Measurements from ENCODE around the gene ABO. TPM values are rescaled to one million over a fixed set of nuclear protein-coding genes. Genes with fewer than 3 reads are reported as not detected.
"Not testable (repeated sequence)": the region's sequence is repeated elsewhere in the genome, so short reads cannot be mapped to it uniquely, and the experiment has no call there.

The ABO gene
- total RNA-seq, 1 experiment from 2014 or later: not detected

DNA sequence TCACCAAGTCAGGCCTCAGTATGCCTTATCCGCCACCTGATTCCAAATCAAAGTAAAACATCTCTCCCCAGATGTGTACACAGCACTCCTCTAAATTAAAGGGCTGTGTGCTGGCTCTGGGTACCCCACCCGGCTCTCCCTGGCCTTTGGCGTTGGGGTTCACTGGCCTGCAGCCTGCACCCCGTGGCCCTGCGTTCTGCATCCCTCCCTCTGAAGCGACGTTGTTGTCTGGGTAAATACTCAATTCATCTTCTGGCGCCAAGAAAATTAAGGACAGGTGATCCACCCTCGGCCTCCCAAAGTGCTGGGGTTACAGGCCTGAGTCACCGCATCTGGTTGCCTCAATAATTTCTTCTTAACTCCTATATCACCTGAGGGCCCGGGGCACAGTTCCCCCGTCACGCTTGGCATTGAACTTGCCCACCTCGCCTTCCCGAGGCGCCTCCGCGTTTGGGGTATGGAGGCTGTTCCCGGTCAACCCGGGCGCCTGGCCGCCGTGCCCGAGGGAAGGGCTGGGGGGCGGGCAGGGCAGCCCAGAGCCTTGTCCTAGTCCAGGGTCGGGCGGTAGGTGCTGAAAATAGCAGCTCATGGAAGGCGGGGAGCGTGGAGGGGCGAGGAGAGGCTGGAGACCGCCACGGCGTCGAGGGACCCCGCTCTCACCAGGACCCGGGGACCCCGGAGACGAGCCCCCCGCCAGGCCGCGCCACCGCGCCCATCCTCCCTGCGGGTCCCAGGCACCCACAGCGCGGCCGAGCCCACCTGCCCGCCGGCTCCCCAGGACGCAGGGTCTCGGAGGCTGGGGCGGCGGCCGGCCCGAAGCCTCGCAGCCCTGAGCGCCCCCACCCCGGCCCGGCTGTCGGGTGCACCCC is 531 bp downstream of the ABO start:
- in situ Hi-C loops (cut with HindIII; ENCODE audit: low pct_unique_long_range_greater_than_20kb, low sequenced_read_pairs): no loop called here
- DNase-seq (ENCODE audit: low read depth, low spot score): no peak

DNA sequence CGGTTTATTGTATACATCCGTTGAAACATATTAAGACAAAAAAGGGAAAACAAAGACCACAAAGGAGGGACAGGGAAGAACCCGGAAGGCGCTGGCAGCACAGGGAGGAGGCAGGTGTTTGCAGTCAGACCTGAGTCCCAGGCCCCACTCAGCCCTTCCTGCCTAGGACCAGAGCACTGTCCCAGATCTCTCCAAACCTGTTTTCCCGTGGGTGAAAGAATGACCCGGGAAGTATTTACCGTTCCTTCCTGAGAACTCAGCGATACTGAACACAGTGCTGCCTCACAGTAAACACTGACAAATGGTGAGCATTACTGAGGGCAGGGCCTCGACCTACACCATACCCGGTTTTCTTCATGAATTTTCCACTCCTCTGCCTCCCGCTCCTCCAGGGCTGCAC is 1.2 kb downstream of the ABO start:
- no peak for DNase-seq (ENCODE audit: low read depth, low spot score)
- in situ Hi-C loops (cut with HindIII; ENCODE audit: low pct_unique_long_range_greater_than_20kb, low sequenced_read_pairs): no loop called here

DNA sequence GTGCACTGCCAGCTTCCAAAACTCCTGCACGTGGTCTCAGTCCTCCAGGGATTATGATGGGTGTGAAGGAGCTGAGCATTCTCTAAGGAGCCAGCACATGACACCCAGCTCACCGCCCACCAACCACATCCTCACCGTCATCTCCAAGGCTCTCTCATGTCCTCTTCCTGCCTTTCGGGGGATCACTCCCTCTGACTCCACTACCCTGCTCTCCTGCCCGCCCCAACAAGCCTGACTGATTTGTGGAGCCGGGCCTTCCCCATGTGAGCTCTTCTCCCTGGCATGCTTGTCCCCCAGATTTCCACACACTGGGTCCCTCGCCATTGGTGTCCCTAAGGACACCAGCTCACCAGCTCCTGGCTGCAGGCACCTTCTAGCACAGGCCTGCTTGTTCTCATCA is 1.9 kb downstream of the ABO start:
- in situ Hi-C loops (cut with HindIII; ENCODE audit: low pct_unique_long_range_greater_than_20kb, low sequenced_read_pairs): no loop called here
- no peak for DNase-seq (ENCODE audit: low read depth, low spot score)

DNA sequence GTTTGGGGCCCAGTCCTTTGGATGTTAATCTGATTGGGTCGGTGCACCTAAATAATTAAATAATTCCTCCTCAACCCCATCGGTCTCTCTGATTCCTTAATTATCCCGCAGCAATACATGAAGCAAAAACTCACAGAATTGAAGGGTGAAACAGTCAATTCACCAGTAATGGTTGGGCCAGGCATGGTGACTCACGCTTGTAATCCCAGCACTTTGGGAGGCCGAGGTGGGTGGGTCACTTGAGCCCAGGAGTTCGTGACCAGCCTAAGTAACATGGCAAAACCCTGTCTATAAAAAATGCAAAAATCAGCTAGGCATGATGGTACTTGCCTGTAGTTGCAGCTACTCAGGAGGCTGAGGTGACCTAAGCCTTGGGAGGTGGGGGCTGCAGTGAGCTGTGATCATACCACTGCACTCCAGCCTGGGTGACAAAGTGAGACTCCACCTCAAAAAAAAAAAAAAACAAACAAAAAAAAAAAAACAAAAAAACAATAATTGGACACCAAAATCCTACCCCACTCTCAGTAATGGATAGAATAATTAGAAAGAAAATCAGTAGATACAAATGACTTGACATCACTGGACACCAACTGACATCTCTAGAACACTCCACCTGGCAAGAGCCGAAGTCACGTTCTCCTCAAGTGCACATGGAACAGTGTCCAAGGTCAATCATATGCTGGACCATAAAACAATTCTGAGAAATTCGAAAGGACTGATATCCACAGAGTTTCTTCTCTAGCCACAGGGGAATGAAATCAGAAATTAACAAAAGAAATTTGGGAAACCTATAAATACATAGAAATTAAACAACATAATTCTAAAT is 5.3 kb downstream of the ABO start:
- in situ Hi-C loops (cut with HindIII; ENCODE audit: low pct_unique_long_range_greater_than_20kb, low sequenced_read_pairs): no loop called here
- DNase-seq (ENCODE audit: low read depth, low spot score): no peak

DNA sequence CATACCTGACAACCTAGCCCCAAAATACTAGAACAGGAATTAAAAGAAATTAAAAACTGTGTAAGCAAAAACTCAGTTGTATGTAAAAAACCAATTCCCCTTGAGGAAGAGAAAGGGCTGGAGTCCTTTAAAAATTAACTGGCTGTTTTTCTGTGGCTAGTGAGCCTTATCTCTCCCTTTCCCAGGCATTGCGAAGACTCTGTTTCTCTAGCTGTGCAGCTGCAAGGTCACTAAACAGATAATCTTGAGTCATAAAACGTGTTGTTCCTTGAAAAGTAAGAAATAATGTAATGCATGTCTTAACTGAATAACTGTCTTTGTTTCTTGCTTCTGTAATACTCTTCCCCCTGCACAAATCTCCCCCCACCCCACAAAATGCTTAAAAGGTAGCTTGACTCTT is 5.9 kb downstream of the ABO start:
- DNase-seq (ENCODE audit: low read depth, low spot score); in situ Hi-C loops (cut with HindIII; ENCODE audit: low pct_unique_long_range_greater_than_20kb, low sequenced_read_pairs): not testable (repeated sequence)

DNA sequence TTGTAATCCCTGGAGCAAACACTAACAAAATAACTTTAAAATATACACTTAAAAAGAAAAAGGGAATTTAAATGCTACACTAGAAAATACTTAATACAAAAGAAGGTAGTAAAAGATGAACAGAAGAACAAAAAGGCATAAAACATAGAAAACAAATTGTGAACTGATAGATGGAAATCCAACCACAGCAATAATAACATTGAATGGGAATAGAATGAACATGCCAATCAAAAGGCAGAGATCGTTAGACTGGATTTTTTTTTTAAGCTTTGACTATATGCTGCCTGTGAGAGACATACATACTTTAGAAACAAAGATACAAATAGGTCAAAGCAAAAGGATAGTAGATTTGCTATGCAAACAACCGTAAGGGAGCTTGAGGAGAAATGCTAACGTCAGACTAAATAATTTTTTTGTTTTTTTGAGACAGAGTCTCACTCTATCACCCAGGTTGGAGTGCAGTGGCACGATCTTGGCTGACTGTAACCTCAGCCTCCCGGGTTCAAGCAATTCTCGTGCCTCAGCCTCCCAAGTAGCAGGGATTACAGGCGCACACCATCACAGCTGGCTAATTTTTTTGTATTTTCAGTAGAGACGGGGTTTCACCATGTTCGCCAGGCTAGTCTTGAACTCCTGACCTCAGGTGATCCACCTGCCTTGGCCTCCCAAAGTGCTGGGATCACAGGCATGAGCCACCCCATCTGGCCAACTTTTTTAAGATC is 6.5 kb downstream of the ABO start:
- in situ Hi-C loops (cut with HindIII; ENCODE audit: low pct_unique_long_range_greater_than_20kb, low sequenced_read_pairs): no loop called here
- no peak for DNase-seq (ENCODE audit: low read depth, low spot score)

DNA sequence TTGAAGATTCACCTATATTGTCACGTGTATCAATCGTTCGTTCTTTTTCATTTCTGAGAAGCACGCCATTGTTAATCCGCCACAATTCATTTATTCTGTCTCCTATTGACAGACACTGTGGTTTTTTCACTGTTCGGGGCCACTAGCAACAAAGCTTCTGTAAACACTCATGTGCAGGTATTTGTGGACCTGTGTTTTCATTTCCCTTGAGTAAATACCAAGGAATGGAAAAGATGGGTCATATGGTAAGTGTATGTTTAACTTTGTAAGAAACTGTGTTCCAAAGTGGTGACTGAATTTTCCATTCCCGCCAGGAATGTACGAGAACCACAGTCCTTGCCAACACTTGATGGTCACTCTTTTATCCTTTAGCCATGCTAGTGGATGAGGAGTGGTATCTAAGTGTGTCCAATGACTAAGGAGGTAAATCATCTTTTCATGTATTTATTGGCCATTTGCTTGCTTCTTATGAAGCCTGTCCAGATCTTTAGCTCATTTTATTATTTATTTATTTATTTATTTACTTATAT is 10.7 kb downstream of the ABO start:
- in situ Hi-C loops (cut with HindIII; ENCODE audit: low pct_unique_long_range_greater_than_20kb, low sequenced_read_pairs): no loop called here

DNA sequence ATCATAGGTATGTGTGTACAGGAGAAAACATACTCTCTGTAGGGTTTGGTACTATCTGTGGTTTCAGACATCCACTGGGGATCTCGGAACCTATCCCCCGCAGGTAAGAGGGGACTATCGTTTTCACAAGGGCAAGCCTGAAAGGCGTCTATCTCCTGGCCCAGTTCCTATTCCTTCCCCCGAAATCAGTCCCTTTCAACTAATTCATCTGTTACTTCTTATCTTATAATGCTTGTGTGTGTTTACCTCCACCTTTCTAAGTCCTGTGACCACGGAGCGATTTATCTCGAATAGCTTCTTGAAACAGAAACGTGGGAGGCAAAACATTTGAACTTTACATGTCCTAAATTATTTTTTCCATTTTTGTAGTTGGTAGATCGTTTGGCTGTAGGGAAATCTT is 11.4 kb downstream of the ABO start:
- in situ Hi-C loops (cut with HindIII; ENCODE audit: low pct_unique_long_range_greater_than_20kb, low sequenced_read_pairs): no loop called here
- no peak for DNase-seq (ENCODE audit: low read depth, low spot score)

More for the DNA sequence above, 10.7 kb downstream of the ABO start:
- no peak for DNase-seq (ENCODE audit: low read depth, low spot score)

DNA sequence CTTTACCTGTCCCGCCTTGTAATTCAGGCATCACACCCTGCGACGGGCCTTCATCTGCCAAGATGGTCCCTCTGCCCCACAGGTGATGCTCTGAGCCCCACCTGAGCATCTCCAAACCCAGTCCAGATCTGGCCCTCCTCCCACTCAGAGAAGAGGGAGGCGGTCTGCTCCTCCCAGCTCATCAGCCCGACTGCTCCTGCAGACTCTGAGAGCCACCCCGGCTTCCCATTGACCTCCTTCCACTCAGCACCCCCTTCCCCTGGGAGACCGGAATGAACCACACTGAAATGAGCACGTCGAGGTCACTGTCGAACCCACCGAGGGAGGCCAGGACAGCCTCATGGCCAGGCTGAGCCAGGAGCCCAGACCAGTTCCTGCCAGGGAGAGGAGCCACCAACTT is 12.8 kb downstream of the ABO start:
- in situ Hi-C loops (cut with HindIII; ENCODE audit: low pct_unique_long_range_greater_than_20kb, low sequenced_read_pairs): no loop called here
- DNase-seq (ENCODE audit: low read depth, low spot score): no peak

DNA sequence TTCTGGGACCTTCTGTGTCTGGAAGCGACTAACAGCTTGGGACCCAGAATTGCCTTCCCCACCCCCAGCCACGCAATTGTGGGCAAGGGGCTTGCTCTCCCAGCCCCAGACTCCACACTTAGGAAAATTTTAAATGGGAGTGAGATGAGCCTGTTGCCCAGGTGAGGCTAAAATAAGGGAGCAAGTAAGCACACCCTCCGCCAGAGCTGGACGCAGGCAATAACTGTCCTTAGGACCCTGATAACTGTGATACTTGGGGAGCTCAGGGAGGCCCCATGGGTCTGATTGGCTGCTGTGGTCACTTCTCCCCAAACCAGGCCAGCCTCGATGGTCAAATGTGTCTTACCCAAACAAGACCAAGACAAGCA is 13.3 kb downstream of the ABO start:
- DNase-seq (ENCODE audit: low read depth, low spot score): no peak
- in situ Hi-C loops (cut with HindIII; ENCODE audit: low pct_unique_long_range_greater_than_20kb, low sequenced_read_pairs): no loop called here

DNA sequence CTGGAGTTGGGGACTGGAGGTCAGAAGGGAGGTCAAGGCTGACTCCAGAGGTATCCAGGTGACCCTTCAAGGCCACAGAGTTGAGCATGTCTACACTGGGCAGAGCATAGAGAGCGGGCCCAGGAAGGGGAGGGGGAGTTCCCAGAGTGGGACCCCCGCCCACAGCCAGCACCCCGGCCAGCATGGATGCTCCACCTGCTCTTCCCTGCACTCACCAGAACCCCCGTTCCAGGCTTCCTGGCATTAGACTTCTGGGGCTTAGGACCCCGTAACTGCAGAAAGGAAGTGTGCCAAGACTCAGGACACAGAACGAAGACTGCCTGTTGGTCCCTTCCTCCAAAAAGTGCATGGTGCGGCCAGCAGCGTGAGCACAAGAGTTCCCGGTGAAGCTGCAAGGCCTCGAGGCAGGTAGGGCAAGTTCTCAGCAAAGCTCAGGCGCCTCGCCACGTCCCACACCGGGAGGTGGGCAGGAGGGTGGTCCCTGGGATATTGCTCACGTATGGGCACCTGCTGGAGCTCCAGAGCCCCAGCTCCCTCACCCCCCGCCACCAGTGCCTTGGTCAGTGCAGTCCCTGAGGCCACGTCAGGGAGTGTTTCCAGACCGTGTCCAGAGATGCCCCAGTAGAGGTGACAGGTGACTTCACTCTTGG is 13.8 kb downstream of the ABO start:
- no peak for DNase-seq (ENCODE audit: low read depth, low spot score)
- in situ Hi-C loops (cut with HindIII; ENCODE audit: low pct_unique_long_range_greater_than_20kb, low sequenced_read_pairs): no loop called here

DNA sequence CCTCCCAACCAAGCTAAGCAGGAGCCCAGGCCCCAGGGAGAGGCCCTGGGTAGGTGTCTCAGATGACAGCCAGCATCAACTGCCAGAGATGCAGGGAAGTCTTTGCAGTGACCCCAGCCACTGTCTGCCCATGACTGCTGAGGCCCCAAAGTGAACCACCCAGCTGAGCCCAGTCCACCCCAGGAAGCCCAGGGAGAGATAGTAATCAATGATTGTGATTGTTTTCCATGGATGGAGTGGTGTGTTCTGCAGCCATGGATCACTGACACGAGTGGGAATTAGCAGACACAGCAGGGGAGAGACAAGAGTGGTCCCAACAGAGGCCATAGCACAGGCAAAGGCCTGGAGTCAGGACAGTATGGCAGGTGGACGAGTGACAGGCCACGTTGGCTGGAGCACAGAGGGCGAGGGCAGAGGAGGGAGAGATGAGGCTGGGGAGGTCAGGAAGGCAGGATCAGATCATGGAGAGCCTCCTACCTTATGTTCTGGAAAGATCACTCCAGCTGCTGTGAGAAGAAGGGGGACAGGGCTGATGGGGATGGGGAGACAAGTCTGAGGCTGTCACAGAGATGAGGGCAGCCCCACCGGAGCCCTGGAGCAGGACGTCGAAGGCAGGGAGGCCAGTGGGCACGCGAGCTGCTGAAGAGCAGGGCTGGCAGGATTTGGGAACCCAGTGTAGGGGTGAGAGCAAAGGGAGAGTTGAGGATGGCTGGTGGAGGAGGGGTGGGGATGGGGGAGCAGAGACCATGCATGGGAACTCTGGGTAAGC is 14.5 kb downstream of the ABO start:
- in situ Hi-C loops (cut with HindIII; ENCODE audit: low pct_unique_long_range_greater_than_20kb, low sequenced_read_pairs): no loop called here

DNA sequence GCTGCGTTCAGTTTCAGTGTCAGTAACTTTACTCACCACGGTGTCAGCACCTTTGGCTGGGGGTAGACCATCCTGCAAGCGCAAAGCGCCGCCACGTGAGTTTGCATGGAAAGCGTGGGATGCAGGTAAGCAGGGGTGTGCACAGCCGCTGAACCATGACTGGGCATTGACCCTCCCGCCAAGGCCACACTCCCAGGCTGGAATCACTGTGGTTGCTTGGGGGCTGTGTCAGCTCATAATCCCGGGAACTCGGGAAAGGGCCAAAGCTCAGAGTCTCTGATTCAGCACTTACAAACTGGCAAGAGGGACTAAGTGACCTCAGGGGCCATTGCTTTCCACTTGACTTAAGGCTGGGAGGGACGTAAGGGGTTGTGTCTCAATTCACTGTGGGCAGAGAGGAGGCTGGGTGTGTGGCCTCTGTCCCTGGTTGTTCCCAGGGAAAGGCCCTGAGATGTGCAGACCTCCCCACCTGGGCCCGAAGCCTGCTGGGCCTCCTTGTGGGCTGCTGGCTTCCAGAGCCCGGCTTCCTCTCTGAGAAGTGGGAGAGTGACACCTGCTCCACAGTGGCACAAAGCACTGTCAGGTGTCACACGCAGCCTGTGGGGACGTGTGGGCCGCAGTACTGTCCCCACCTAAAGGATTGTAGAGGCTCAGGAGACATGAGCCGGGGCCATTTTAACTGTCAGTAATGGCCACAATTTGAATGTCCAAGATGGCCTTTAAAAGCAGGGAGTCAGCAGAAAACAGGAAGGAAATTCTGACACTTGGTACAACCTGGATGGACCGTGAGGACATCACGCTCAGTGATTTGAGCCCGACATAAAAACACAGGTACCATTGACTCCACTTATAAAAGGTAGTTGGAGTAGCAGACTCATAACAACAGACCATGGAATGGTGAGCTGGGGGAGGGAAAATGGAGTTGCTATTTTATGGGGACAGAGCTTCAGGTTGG is 16.7 kb downstream of the ABO start:
- in situ Hi-C loops (cut with HindIII; ENCODE audit: low pct_unique_long_range_greater_than_20kb, low sequenced_read_pairs): no loop called here
- DNase-seq (ENCODE audit: low read depth, low spot score): no peak

More for the DNA sequence above, 14.5 kb downstream of the ABO start:
- no peak for DNase-seq (ENCODE audit: low read depth, low spot score)

DNA sequence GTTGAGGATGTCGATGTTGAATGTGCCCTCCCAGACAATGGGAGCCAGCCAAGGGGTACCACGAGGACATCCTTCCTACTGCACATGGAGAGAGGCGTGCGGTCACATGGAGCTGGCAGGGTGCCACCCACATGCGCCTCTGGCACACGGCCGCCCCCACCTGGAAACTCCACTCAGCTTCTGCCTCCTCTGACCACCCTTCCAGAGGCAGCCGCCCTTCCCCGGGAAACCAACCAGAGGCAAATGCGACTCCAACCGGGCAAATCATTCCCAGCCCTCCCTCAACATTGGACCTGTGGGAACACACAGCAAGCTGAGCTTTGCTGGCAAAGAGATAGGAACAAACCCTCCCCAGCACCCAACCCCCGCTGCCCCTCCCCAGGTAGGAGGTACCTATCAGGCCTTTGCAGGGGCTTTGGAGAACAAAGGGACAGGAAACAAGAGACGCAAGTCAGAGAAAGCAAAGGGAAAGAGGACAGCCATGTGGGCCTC is 17.5 kb downstream of the ABO start:
- in situ Hi-C loops (cut with HindIII; ENCODE audit: low pct_unique_long_range_greater_than_20kb, low sequenced_read_pairs): no loop called here
- DNase-seq (ENCODE audit: low read depth, low spot score): no peak

DNA sequence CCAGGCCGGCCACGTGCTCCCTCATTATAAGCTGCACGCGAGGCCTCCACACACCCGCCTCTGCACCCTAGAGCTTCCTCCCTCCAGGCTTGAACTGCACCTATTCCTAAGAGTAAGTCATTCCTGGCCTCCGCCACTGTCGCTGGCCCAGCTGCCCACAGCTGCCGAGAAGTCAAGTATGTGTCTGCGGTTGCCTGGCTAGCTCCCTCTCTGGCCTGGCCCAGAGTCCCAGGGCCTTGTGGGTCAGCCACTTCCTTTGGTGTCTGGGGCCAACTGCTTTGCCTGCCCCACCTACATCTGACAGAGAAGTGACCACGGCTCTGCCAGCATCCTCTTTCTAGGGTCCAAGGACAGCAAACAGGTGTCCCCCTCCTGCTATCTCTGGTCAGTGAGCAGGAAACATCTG is 18.3 kb downstream of the ABO start:
- no peak for DNase-seq (ENCODE audit: low read depth, low spot score)
- in situ Hi-C loops (cut with HindIII; ENCODE audit: low pct_unique_long_range_greater_than_20kb, low sequenced_read_pairs): no loop called here

DNA sequence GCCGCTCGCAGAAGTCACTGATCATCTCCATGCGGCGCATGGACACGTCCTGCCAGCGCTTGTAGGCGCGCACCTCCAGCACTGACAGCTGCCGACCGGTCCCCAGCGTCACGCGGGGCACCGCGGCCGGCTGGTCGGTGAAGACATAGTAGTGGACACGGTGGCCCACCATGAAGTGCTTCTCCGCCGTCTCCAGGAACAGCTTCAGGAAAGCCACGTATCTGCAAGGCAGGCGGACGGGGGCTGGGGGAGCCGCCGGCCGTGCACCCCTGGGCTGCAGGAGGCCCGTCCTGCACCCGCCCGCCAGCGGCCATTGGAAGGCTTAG is 18.9 kb downstream of the ABO start:
- DNase-seq (ENCODE audit: low read depth, low spot score): no peak
- in situ Hi-C loops (cut with HindIII; ENCODE audit: low pct_unique_long_range_greater_than_20kb, low sequenced_read_pairs): no loop called here

Measured in SK-MEL-5 (cell line).